ENCODE data around the gene SHMT2. TPM values are rescaled to one million over a fixed set of nuclear protein-coding genes. Genes with fewer than 3 reads are reported as not detected.

SHMT2 gene
- total RNA-seq, 1 donor from 2014 or later: 142 TPM

- DNase-seq (ENCODE audit: low read depth in 2 of 2): no peak
These were observed 3.8 kb upstream of the SHMT2 start for GRCh38 chr12:57225680-57226210.

- no peak for DNase-seq (ENCODE audit: low read depth in 2 of 2)
These were observed 2.8 kb upstream of the SHMT2 start for GRCh38 chr12:57226588-57227314.

- DNase-seq (ENCODE audit: low read depth in 2 of 2): no peak
These were observed 2.0 kb upstream of the SHMT2 start for GRCh38 chr12:57227315-57228115.

GRCh38 chr12:57229046-57229633, 371 bp upstream of the SHMT2 start:
- peak in 1 of 2 donors; percentile 42 for DNase-seq (ENCODE audit: low read depth in 2 of 2)

- DNase-seq (ENCODE audit: low read depth in 2 of 2): peak in 1 of 2 donors; percentile 28
These were observed 1.1 kb downstream of the SHMT2 start for GRCh38 chr12:57230381-57231155.

GRCh38 chr12:57231276-57232021, 1.9 kb downstream of the SHMT2 start:
- no peak for DNase-seq (ENCODE audit: low read depth in 2 of 2)

- no peak for DNase-seq (ENCODE audit: low read depth in 2 of 2)
These were observed 2.7 kb downstream of the SHMT2 start for GRCh38 chr12:57232156-57232756.

- DNase-seq (ENCODE audit: low read depth in 2 of 2): peak in 1 of 2 donors; percentile 70
These were observed 4.1 kb downstream of the SHMT2 start for GRCh38 chr12:57233357-57234232.

- no peak for DNase-seq (ENCODE audit: low read depth in 2 of 2)
These were observed 4.7 kb downstream of the SHMT2 start for GRCh38 chr12:57234233-57234570.

GRCh38 chr12:57234571-57235016, 5.1 kb downstream of the SHMT2 start:
- no peak for DNase-seq (ENCODE audit: low read depth in 2 of 2)

- peak; percentile 51 to 63 for DNase-seq (ENCODE audit: low read depth in 2 of 2)
These were observed 5.7 kb downstream of the SHMT2 start for GRCh38 chr12:57235017-57235727.

GRCh38 chr12:57235728-57236131, 6.2 kb downstream of the SHMT2 start:
- no peak for DNase-seq (ENCODE audit: low read depth in 2 of 2)

GRCh38 chr12:57236201-57236924, 6.9 kb downstream of the SHMT2 start:
- no peak for DNase-seq (ENCODE audit: low read depth in 2 of 2)

- no peak for DNase-seq (ENCODE audit: low read depth in 2 of 2)
These were observed 7.5 kb downstream of the SHMT2 start for GRCh38 chr12:57236925-57237595.

- no peak for DNase-seq (ENCODE audit: low read depth in 2 of 2)
These were observed 8.1 kb downstream of the SHMT2 start for GRCh38 chr12:57237596-57237931.

GRCh38 chr12:57237932-57238853, 8.7 kb downstream of the SHMT2 start:
- no peak for DNase-seq (ENCODE audit: low read depth in 2 of 2)
